Panc1 (cell line): ENCODE data around the gene CLDN15.

ENCODE experiments used
- CTCF ChIP-seq: fragments of 450-650 bp; IDR thresholded peaks from 2 replicates; pipeline ENCODE4 v1.5.1; 2017; ENCODE audit warnings: mild to moderate bottlenecking
- POLR2AphosphoS5 ChIP-seq: IDR thresholded peaks from 2 replicates; pipeline ENCODE4 v1.6.1; 2012; ENCODE audit warnings: mild to moderate bottlenecking, low read depth, low read length, moderate library complexity
- REST ChIP-seq, 2 experiments: IDR thresholded peaks; 2 replicates each; pipeline ENCODE4 v1.6.1; 2011 to 2012; ENCODE audit warnings: low read depth in 2 of 2, control low read depth in 1 of 2, low read length in 1 of 2, mild to moderate bottlenecking in 1 of 2, moderate library complexity in 1 of 2; ENCODE audit not compliant: insufficient read depth in 1 of 2
- SIN3A ChIP-seq: IDR thresholded peaks from 2 replicates; pipeline ENCODE4 v1.6.1; 2012; ENCODE audit warnings: low read depth, mild to moderate bottlenecking, low read length, moderate library complexity, borderline replicate concordance; ENCODE audit not compliant: insufficient read depth
- TCF7L2 ChIP-seq: IDR thresholded peaks from 2 replicates; pipeline ENCODE4 v1.6.1; 2011; ENCODE audit warnings: mild to moderate bottlenecking, low read depth, low read length, inconsistent platforms

- TF ChIP-seq CTCF (no peak), POLR2AphosphoS5 (no peak), SIN3A (no peak), REST (IDR thresholded peaks at IDR 0.05; ENCODE audit: insufficient read depth in 1 of 2, low read depth in 2 of 2, low read length in 1 of 2) (no peak), TCF7L2 (no peak)
Measured at GRCh38 chr7:101216001-101216859, 21.4 kb downstream of the CLDN15 start.
